ENCODE results near the gene NELFA.

Gene NELFA

GRCh38 chr4:1940566-1940965 lies 68.2 kb downstream of the NELFA start:
- in situ Hi-C loops (cut with MboI; ENCODE audit: low sequenced_read_pairs) = no loop called here

GRCh38 chr4:1939664-1940509 lies 68.9 kb downstream of the NELFA start:
- in situ Hi-C loops (cut with MboI; ENCODE audit: low sequenced_read_pairs) = no loop called here

GRCh38 chr4:1938027-1938426 lies 70.7 kb downstream of the NELFA start:
- in situ Hi-C loops (cut with MboI; ENCODE audit: low sequenced_read_pairs) = no loop called here

GRCh38 chr4:1937550-1937949 lies 71.2 kb downstream of the NELFA start:
- in situ Hi-C loops (cut with MboI; ENCODE audit: low sequenced_read_pairs) = no loop called here

- in situ Hi-C loops (cut with MboI; ENCODE audit: low sequenced_read_pairs) = no loop called here
These were observed 75.1 kb downstream of the NELFA start for GRCh38 chr4:1933700-1934099.

GRCh38 chr4:1932736-1933135 lies 76.0 kb downstream of the NELFA start:
- in situ Hi-C loops (cut with MboI; ENCODE audit: low sequenced_read_pairs) = no loop called here

Data from HL-60/S4 (cell line).